Body of pancreas (tissue), 4 donors: Measurements from ENCODE around the gene PNLDC1.

Experiments used
- POLR2A ChIP-seq, 3 donors: fragments of 450-650 bp; IDR thresholded peaks; one replicate each; pipeline ENCODE4 v1.6.1; 2016; ENCODE audit warnings: antibody characterized with exemption in 3 of 3, mild to moderate bottlenecking in 2 of 3
- TF ChIP-seq, protein P1 (sequence below), 7 experiments: fragments of 450-650 bp in 4 of 7; fragments of 200-600 bp in 3 of 7; sonication (generic) in 3 of 7; IDR thresholded peaks; one replicate each; pipeline ENCODE4 v1.5.1; 2016 to 2019; ENCODE audit warnings: antibody characterized with exemption in 7 of 7

DNA sequence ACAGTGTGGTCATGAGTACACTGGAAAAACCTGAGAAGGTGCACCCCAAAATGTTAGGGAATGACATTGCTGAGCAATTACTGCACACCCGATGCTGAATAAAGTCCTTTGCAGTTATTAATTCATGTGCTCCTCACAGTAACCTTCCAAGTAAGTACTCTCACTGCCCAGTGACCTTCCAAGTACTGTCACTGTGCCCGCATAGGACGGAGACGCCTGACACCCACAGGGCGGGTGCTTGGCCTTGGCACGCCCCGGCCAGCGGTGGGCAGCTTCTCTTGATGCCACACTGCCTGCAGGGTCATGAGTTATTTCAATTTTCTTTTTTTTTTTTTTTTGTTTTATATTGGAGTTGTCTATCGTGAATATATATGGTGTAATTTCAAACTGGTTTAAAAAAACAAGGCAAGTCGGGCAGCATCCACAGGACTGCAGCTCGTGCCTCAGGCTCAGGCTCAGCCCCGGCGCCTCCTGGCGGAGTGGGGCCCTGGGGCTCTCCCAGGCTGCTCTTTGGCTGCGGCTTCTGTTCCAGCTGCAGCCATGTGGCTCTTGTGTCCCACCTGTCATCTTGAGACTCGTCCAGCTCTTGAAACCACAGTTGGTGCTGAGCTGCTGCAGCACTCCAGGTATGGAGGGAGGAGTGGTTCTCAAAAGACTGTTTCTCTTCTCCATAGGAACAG, 27.0 kb downstream of the PNLDC1 start:
- TF ChIP-seq, protein P1, sequence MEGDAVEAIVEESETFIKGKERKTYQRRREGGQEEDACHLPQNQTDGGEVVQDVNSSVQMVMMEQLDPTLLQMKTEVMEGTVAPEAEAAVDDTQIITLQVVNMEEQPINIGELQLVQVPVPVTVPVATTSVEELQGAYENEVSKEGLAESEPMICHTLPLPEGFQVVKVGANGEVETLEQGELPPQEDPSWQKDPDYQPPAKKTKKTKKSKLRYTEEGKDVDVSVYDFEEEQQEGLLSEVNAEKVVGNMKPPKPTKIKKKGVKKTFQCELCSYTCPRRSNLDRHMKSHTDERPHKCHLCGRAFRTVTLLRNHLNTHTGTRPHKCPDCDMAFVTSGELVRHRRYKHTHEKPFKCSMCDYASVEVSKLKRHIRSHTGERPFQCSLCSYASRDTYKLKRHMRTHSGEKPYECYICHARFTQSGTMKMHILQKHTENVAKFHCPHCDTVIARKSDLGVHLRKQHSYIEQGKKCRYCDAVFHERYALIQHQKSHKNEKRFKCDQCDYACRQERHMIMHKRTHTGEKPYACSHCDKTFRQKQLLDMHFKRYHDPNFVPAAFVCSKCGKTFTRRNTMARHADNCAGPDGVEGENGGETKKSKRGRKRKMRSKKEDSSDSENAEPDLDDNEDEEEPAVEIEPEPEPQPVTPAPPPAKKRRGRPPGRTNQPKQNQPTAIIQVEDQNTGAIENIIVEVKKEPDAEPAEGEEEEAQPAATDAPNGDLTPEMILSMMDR (IDR thresholded peaks at IDR 0.05), result no peak
- no peak for TF ChIP-seq POLR2A (IDR thresholded peaks at IDR 0.05)
